ENCODE results near the gene GPAM.

DNA sequence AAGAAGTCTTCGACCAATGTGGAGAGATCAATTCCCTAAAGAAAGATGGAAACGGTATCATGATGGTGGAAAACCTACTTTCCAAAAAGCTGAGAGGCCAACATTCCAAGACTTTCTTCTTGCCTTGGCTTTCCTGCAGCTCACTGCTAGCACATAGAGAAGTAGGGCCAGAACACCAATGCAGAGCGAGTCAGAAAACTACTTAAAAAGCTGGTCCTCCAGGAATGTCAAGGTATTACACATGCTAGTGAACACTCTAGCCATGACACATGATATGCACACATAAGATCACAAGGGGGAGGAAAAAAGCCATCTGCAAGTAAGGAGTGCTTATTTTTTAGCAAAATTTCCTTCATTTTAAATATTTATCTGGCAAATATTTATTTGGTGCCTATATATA lies 22.7 kb downstream of the GPAM start:
- TF ChIP-seq POLR2AphosphoS5 (IDR thresholded peaks at IDR 0.05) (no peak), CTCF (IDR thresholded peaks at IDR 0.05) (no peak)

Measured in transverse colon (tissue), 4 donors.